NCI-H510A (cell line): Measurements from ENCODE around the gene WRAP73.

Source experiments
- DNase-seq: peaks from one replicate; lab custom pipeline; 2025; lab: John Stamatoyannopoulos, UW

WRAP73 gene

GRCh38 chr1:3649342-3650247, at the start of gene WRAP73:
WRAP73 (minus strand) TSS chr1:3650103; CDS start chr1:3649999, 104 bp downstream.
- peak; percentile 71 for DNase-seq

- no peak for DNase-seq
Measured at GRCh38 chr1:3699596-3699995, 49.7 kb upstream of the WRAP73 start.

- no peak for DNase-seq
Measured at GRCh38 chr1:3698660-3699408, 48.9 kb upstream of the WRAP73 start.

GRCh38 chr1:3697810-3698209, 47.9 kb upstream of the WRAP73 start:
- peak; percentile 84 for DNase-seq

- DNase-seq: no peak
Measured at GRCh38 chr1:3697104-3697503, 47.2 kb upstream of the WRAP73 start.

GRCh38 chr1:3696689-3697088, 46.8 kb upstream of the WRAP73 start:
- no peak for DNase-seq

- DNase-seq: no peak
Measured at GRCh38 chr1:3695326-3696217, 45.7 kb upstream of the WRAP73 start.

- no peak for DNase-seq
Measured at GRCh38 chr1:3693321-3693720, 43.4 kb upstream of the WRAP73 start.

- DNase-seq: no peak
Measured at GRCh38 chr1:3692598-3692997, 42.7 kb upstream of the WRAP73 start.

- no peak for DNase-seq
Measured at GRCh38 chr1:3691421-3692204, 41.7 kb upstream of the WRAP73 start.

- DNase-seq: no peak
Measured at GRCh38 chr1:3690282-3691065, 40.6 kb upstream of the WRAP73 start.

GRCh38 chr1:3689138-3689750, 39.3 kb upstream of the WRAP73 start:
- no peak for DNase-seq

GRCh38 chr1:3688356-3689137, 38.6 kb upstream of the WRAP73 start:
- DNase-seq: peak; percentile 47

GRCh38 chr1:3687504-3687903, 37.6 kb upstream of the WRAP73 start:
- DNase-seq: peak; percentile 53

- no peak for DNase-seq
Measured at GRCh38 chr1:3685906-3686305, 36.0 kb upstream of the WRAP73 start.

- DNase-seq: no peak
Measured at GRCh38 chr1:3685222-3685621, 35.3 kb upstream of the WRAP73 start.

GRCh38 chr1:3683992-3684391, 34.1 kb upstream of the WRAP73 start:
- DNase-seq: no peak

GRCh38 chr1:3683197-3683596, 33.3 kb upstream of the WRAP73 start:
- DNase-seq: no peak
